HepG2 (cell line): ENCODE data around the gene NOC2L. TPM values are rescaled to one million over a fixed set of nuclear protein-coding genes. Genes with fewer than 3 reads are reported as not detected.
A peak's percentile ranks its signal among the peaks of the same experiment; 100 is the strongest.

Experiments
- CBX2 ChIP-seq, 2 experiments: fragments of 200-600 bp in 1 of 2; sonication (generic); formaldehyde crosslinking in 1 of 2; IDR thresholded peaks; 2 replicates each; pipeline versions ENCODE4 v1.7.0 to v1.8.1; 2018 to 2022; ENCODE audit warnings: low read depth in 2 of 2, low read length in 1 of 2, mild to moderate bottlenecking in 1 of 2, missing genetic modification reagents in 1 of 2
- CENPBD1 ChIP-seq: sonication (generic); formaldehyde crosslinking; IDR thresholded peaks from 2 replicates; pipeline ENCODE4 v1.8.0; 2022; ENCODE audit warnings: missing genetic modification reagents, low read depth, mild to moderate bottlenecking, borderline replicate concordance
- CREB1 ChIP-seq, 2 experiments: fragments of 450-650 bp in 1 of 2; IDR thresholded peaks; 2 replicates each; pipeline ENCODE4 v1.6.1; 2016 to 2017; ENCODE audit warnings: control low read depth in 1 of 2, mild to moderate bottlenecking in 1 of 2, missing compliant biosample characterization in 1 of 2, missing genetic modification characterization in 1 of 2
- E2F1 ChIP-seq: sonication (generic); formaldehyde crosslinking; IDR thresholded peaks from 2 replicates; pipeline ENCODE4 v1.5.0; 2020; ENCODE audit warnings: missing genetic modification reagents
- GPBP1L1 ChIP-seq: sonication (generic); formaldehyde crosslinking; IDR thresholded peaks from 2 replicates; pipeline ENCODE4 v1.5.0; 2020; ENCODE audit warnings: mild to moderate bottlenecking, missing genetic modification reagents
- HCFC1 ChIP-seq: fragments of 150-350 bp; IDR thresholded peaks from 2 replicates; pipeline ENCODE4 v1.6.1; 2014; ENCODE audit warnings: low read depth, low read length
- HIC2 ChIP-seq: sonication (generic); formaldehyde crosslinking; IDR thresholded peaks from 2 replicates; pipeline ENCODE4 v1.9.0; 2022; ENCODE audit warnings: low read depth, missing genetic modification reagents
- IRF9 ChIP-seq: sonication (generic); formaldehyde crosslinking; IDR thresholded peaks from 2 replicates; pipeline ENCODE4 v1.8.0; 2022; ENCODE audit warnings: missing genetic modification reagents, mild to moderate bottlenecking, borderline replicate concordance
- KLF9 ChIP-seq: IDR thresholded peaks from 2 replicates; pipeline ENCODE4 v1.6.1; 2016; ENCODE audit warnings: low read depth
- NR1H2 ChIP-seq: sonication (generic); formaldehyde crosslinking; IDR thresholded peaks from 2 replicates; pipeline ENCODE4 v1.8.1; 2022; ENCODE audit warnings: low read depth, missing genetic modification reagents, borderline replicate concordance
- PAWR ChIP-seq: sonication (generic); formaldehyde crosslinking; IDR thresholded peaks from 2 replicates; pipeline ENCODE4 v1.4.0; 2020; ENCODE audit warnings: missing genetic modification reagents, mild to moderate bottlenecking, borderline replicate concordance
- PHF20 ChIP-seq: sonication (generic); formaldehyde crosslinking; IDR thresholded peaks from 2 replicates; pipeline ENCODE4 v1.5.0; 2020; ENCODE audit warnings: mild to moderate bottlenecking, missing genetic modification reagents
- RELA ChIP-seq: sonication (generic); formaldehyde crosslinking; IDR thresholded peaks from 2 replicates; pipeline ENCODE4 v1.4.0; 2020; ENCODE audit warnings: missing genetic modification reagents
- SMARCC2 ChIP-seq: fragments of 450-650 bp; IDR thresholded peaks from 2 replicates; pipeline ENCODE4 v1.6.1; 2017; ENCODE audit warnings: antibody characterized with exemption, mild to moderate bottlenecking
- ZBTB8A ChIP-seq: sonication (generic); formaldehyde crosslinking; IDR thresholded peaks from 2 replicates; pipeline ENCODE4 v1.4.0; 2020; ENCODE audit warnings: mild to moderate bottlenecking, low read depth, missing genetic modification reagents, borderline replicate concordance
- ZFP37 ChIP-seq: sonication (generic); formaldehyde crosslinking; IDR thresholded peaks from 2 replicates; pipeline ENCODE4 v1.4.0; 2020; ENCODE audit warnings: missing genetic modification reagents, borderline replicate concordance
- ZNF619 ChIP-seq: sonication (generic); formaldehyde crosslinking; IDR thresholded peaks from 2 replicates; pipeline ENCODE4 v1.4.0; 2020; ENCODE audit warnings: mild to moderate bottlenecking, missing genetic modification reagents
- ZNF704 ChIP-seq: sonication (generic); formaldehyde crosslinking; IDR thresholded peaks from 2 replicates; pipeline ENCODE4 v1.8.1; 2023; ENCODE audit warnings: mild to moderate bottlenecking, inconsistent platforms, moderate library complexity, missing genetic modification reagents, borderline replicate concordance
- ZSCAN20 ChIP-seq: sonication (generic); formaldehyde crosslinking; IDR thresholded peaks from 2 replicates; pipeline ENCODE4 v1.4.0; 2020; ENCODE audit warnings: missing genetic modification reagents, mild to moderate bottlenecking, borderline replicate concordance
- ZSCAN22 ChIP-seq: sonication (generic); formaldehyde crosslinking; IDR thresholded peaks from 2 replicates; pipeline ENCODE4 v1.4.0; 2020; ENCODE audit warnings: mild to moderate bottlenecking, missing genetic modification reagents
- polyA plus RNA-seq, 8 experiments: library from polyadenylated mRNA; depleted of rRNA in 3 of 8; stranded (reverse) in 7 of 8; unstranded in 1 of 8; fragments of >200 nt; fragmentation: Illumina TruSeq in 4 of 8; extraction: Trizol in 4 of 8; gene quantifications; 2 replicates each; pipeline versions ENCODE4 v1.2.1 to v1.2.3, GENCODE V29; 2011 to 2016; ENCODE audit warnings: low read depth in 4 of 8, missing spikeins in 1 of 8, mixed read lengths in 1 of 8; ENCODE audit not compliant: insufficient read depth in 1 of 8
- total RNA-seq, 5 experiments: library from RNA; depleted of rRNA; stranded (reverse); fragments of >200 nt; fragmentation: Illumina TruSeq; extraction: Trizol; gene quantifications; 2 replicates each; pipeline ENCODE4 v1.2.3, GENCODE V29; 2016; ENCODE audit warnings: low read depth in 1 of 5

NOC2L gene
- total and polyA plus RNA-seq, 2 of the 13 experiments (the other 11 are each of a cell fraction or from before 2014, with no cell fraction given), result 32.0 to 103 TPM

GRCh38 chr1:1006305-1007159 lies 47.5 kb upstream of the NOC2L start (continued):
- TF ChIP-seq NR1H2 (CRISPR knock-in tag) (no peak), ZBTB8A (CRISPR knock-in tag) (no peak), ZNF619 (peak; percentile 57; the same call in 1 of the 2 replicates), PHF20 (CRISPR knock-in tag) (peak; percentile 71; the same call in 1 of the 2 replicates), ZNF704 (CRISPR knock-in tag) (peak; percentile 93), CBX2 (IDR thresholded peaks at IDR 0.05; ENCODE audit: low read depth, low read length) (no peak), CBX2 (CRISPR knock-in tag; IDR thresholded peaks at IDR 0.05; ENCODE audit: low read depth) (no peak), IRF9 (no peak; the same call in 1 of the 2 replicates), HCFC1 (no peak), HIC2 (CRISPR knock-in tag) (peak; percentile 82), ZSCAN20 (CRISPR knock-in tag) (0 out of 2 replicates have a peak, but pooled peaks have one; percentile 48), GPBP1L1 (no peak), CENPBD1 (no peak), ZSCAN22 (CRISPR knock-in tag) (peak; percentile 96), ZFP37 (CRISPR knock-in tag) (0 out of 2 replicates have a peak, but pooled peaks have one; percentile 87), SMARCC2 (0 out of 2 replicates have a peak, but pooled peaks have one; percentile 55), E2F1 (CRISPR knock-in tag) (peak; percentile 52; the same call in 1 of the 2 replicates), PAWR (CRISPR knock-in tag) (0 out of 2 replicates have a peak, but pooled peaks have one; percentile 74), CREB1 (IDR thresholded peaks at IDR 0.05) (peak; percentile 95), CREB1 (CRISPR knock-in tag; IDR thresholded peaks at IDR 0.05) (peak; percentile 96), RELA (no peak), KLF9 (CRISPR knock-in tag) (peak; percentile 44; the same call in 1 of the 2 replicates)
